WTC11 (cell line): ENCODE measurements around the gene SAPCD2.

Experiments
- FOXK1 ChIP-seq: sonication (generic); formaldehyde crosslinking; IDR thresholded peaks from 2 replicates; pipeline ENCODE4 v1.8.0; 2022; ENCODE audit warnings: mild to moderate bottlenecking, moderate library complexity, missing genetic modification reagents
- ZNF263 ChIP-seq: sonication (generic); formaldehyde crosslinking; IDR thresholded peaks from 2 replicates; pipeline ENCODE4 v1.8.1; 2022; ENCODE audit warnings: low read depth, mild to moderate bottlenecking, moderate library complexity, missing genetic modification reagents
- ZNF416 ChIP-seq: fragments of 250-450 bp; sonication (Bioruptor Pico); IDR thresholded peaks from 2 replicates; pipeline ENCODE4 v1.9.0; 2021; ENCODE audit warnings: mild to moderate bottlenecking, inconsistent platforms
- TF ChIP-seq, protein P1 (sequence below): sonication (generic); formaldehyde crosslinking; conservative IDR thresholded peaks from 2 replicates; pipeline ENCODE4 v1.8.1; 2023; ENCODE audit warnings: mild to moderate bottlenecking, low read depth, missing genetic modification reagents, moderate library complexity

DNA sequence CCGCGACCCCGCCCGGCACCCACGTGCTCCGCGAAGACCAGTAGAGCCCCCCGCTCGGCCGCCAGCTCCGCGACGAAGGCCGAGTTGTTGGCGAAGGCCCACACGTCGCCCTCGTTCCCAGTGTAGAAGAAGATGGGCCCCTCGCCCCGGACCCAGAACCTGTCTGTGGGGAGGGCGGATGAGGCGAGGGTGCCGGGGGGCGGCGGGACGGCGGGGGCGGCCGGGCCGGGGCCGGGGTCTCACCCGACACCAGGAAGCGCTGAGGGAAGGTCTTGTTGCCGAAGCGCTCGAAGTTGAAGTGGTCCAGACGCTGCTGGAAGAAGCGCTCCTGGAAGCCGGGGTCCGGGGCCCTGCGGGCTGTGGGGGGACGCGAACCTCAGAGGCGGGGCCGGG, 43.9 kb upstream of the SAPCD2 start:
- TF ChIP-seq, protein P1, sequence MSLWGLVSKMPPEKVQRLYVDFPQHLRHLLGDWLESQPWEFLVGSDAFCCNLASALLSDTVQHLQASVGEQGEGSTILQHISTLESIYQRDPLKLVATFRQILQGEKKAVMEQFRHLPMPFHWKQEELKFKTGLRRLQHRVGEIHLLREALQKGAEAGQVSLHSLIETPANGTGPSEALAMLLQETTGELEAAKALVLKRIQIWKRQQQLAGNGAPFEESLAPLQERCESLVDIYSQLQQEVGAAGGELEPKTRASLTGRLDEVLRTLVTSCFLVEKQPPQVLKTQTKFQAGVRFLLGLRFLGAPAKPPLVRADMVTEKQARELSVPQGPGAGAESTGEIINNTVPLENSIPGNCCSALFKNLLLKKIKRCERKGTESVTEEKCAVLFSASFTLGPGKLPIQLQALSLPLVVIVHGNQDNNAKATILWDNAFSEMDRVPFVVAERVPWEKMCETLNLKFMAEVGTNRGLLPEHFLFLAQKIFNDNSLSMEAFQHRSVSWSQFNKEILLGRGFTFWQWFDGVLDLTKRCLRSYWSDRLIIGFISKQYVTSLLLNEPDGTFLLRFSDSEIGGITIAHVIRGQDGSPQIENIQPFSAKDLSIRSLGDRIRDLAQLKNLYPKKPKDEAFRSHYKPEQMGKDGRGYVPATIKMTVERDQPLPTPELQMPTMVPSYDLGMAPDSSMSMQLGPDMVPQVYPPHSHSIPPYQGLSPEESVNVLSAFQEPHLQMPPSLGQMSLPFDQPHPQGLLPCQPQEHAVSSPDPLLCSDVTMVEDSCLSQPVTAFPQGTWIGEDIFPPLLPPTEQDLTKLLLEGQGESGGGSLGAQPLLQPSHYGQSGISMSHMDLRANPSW (CRISPR knock-in tag), result no peak
- TF ChIP-seq ZNF263 (CRISPR knock-in tag), result no peak
- no peak for TF ChIP-seq FOXK1 (CRISPR knock-in tag)
- TF ChIP-seq ZNF416, result no peak
